Gastrocnemius medialis (tissue), 4 donors: Measurements from ENCODE around the gene SH3GL2. TPM values are rescaled to one million over a fixed set of nuclear protein-coding genes. Genes with fewer than 3 reads are reported as not detected.

Source experiments
- ATAC-seq, 2 donors: fragments of 150-250 bp; one replicate each; pipeline ENCODE4 v1.9.1; 2016
- DNase-seq, 2 donors: peaks; one replicate each; pipeline ENCODE4 v3.0.0-alpha.2; 2019
- H3K27ac ChIP-seq, 4 donors: fragments of 200-600 bp; sonication (generic); 1 replicate in 1 of 4; 2 replicates in 3 of 4; pipeline ENCODE4 v1.5.1; 2016 to 2018; ENCODE audit warnings: mild to moderate bottlenecking in 2 of 4, moderate library complexity in 1 of 4
- H3K27me3 ChIP-seq, 3 donors: fragments of 200-600 bp; sonication (generic) in 2 of 3; 1 replicate in 1 of 3; 2 replicates in 2 of 3; pipeline versions ENCODE4 v1.5.1 to v1.6.0; 2016 to 2019; ENCODE audit warnings: mild to moderate bottlenecking in 1 of 3, moderate library complexity in 1 of 3
- H3K36me3 ChIP-seq, 2 donors: fragments of 200-600 bp; sonication (generic) in 1 of 2; one replicate each; pipeline ENCODE4 v1.5.1; 2017 to 2018
- H3K4me1 ChIP-seq, 2 donors: fragments of 200-600 bp; sonication (generic) in 1 of 2; one replicate each; pipeline ENCODE4 v1.5.1; 2016 to 2017; ENCODE audit warnings: mild to moderate bottlenecking in 2 of 2
- H3K4me3 ChIP-seq, 4 donors: fragments of 200-600 bp; sonication (generic) in 3 of 4; 1 replicate in 1 of 4; 2 replicates in 3 of 4; pipeline ENCODE4 v1.5.1; 2016 to 2019; ENCODE audit warnings: mild to moderate bottlenecking in 2 of 4
- H3K9me3 ChIP-seq, 3 donors: fragments of 200-600 bp; sonication (generic) in 2 of 3; 1 replicate in 1 of 3; 2 replicates in 2 of 3; pipeline ENCODE4 v1.5.1; 2016 to 2019
- POLR2A ChIP-seq, 2 donors: fragments of 450-650 bp; IDR thresholded peaks; one replicate each; pipeline ENCODE4 v1.6.1; 2017; ENCODE audit warnings: antibody characterized with exemption in 2 of 2, mild to moderate bottlenecking in 2 of 2, moderate library complexity in 2 of 2
- in situ Hi-C, 4 donors: fragments of 200-750 bp; cut with MboI; loops; one replicate each; pipeline versions ENCODE4 v1.15.0 to v1.8.0; 2017; ENCODE audit warnings: low sequenced_read_pairs in 4 of 4
- intact Hi-C: fragments of 100-400 bp; cut with DNase I; formaldehyde crosslinking; loops from one replicate; pipeline ENCODE4 v1.15.1; 2023; ENCODE audit warnings: low total_unique reads
- total RNA-seq, 4 donors: library from RNA; depleted of rRNA; stranded (reverse); fragments of >200 nt; gene quantifications; one replicate each; pipeline versions ENCODE4 v1.1.0 to v1.2.3, GENCODE V29; 2016
- TF ChIP-seq, protein P1 (sequence below), 5 experiments: fragments of 450-650 bp in 3 of 5; fragments of 200-600 bp in 2 of 5; sonication (generic) in 2 of 5; IDR thresholded peaks in 4 of 5; conservative IDR thresholded peaks in 1 of 5; 1 replicate in 4 of 5; 2 replicates in 1 of 5; pipeline ENCODE4 v1.5.1; 2016 to 2019; ENCODE audit warnings: antibody characterized with exemption in 5 of 5, mild to moderate bottlenecking in 3 of 5, moderate library complexity in 3 of 5

SH3GL2 gene
- total RNA-seq, 4 donors from 2014 or later = not detected

DNA sequence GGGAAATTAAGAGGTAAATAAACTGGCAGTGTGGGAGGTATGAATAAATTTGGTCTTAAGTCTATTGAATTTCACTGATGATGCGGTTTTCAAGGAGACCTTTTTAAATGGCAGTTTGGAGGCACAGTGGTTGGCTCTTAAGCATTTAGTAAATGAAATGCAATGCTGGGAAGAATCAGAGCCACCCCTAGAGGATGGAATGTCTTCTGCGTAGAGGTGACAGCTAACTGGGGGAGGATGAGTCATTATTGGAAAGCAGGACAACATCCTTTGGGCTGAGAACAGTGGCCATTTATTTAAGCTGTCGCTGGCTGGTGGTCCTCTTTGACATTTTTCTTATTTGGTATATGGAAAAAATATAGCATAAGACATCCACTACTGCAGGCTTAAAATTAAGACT, 163.2 kb downstream of the SH3GL2 start:
- Histone ChIP-seq H3K27me3 (no peaks in the 10 kb centered on the region), H3K4me1 (no peaks in the 10 kb centered on the region), H3K36me3 (no peaks in the 10 kb centered on the region), H3K27ac (no peak overlapping the region), H3K9me3 (no peaks in the 10 kb centered on the region), H3K4me3 (no peak overlapping the region)
- in situ Hi-C loops (no loop called here), intact Hi-C loops (no loop called here)
- ATAC-seq (no peak), DNase-seq (no peak)
- TF ChIP-seq, protein P1, sequence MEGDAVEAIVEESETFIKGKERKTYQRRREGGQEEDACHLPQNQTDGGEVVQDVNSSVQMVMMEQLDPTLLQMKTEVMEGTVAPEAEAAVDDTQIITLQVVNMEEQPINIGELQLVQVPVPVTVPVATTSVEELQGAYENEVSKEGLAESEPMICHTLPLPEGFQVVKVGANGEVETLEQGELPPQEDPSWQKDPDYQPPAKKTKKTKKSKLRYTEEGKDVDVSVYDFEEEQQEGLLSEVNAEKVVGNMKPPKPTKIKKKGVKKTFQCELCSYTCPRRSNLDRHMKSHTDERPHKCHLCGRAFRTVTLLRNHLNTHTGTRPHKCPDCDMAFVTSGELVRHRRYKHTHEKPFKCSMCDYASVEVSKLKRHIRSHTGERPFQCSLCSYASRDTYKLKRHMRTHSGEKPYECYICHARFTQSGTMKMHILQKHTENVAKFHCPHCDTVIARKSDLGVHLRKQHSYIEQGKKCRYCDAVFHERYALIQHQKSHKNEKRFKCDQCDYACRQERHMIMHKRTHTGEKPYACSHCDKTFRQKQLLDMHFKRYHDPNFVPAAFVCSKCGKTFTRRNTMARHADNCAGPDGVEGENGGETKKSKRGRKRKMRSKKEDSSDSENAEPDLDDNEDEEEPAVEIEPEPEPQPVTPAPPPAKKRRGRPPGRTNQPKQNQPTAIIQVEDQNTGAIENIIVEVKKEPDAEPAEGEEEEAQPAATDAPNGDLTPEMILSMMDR (IDR thresholded peaks at IDR 0.05 in 4 of 5, conservative IDR thresholded peaks at IDR 0.05 in 1 of 5) = no peak
- no peak for TF ChIP-seq POLR2A (IDR thresholded peaks at IDR 0.05)

DNA sequence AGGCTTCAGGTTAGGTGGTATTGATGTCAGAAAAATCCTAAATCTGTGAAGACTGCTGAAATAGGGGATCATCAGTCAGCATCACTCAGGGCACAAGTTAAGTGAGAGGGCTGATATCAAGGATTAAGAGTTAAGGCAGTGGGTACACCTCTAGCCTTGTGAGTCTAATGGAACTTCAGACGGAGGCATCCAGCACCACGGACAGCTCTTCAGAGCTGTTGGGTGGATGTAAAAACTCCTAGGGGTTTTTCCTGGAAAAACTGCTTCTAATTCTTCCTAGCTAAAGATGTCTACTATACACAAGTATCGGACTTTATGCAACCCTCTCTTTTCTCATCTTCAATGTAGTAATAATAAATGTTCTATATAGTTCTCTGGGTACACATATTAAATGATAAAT, 165.9 kb downstream of the SH3GL2 start:
- no peak overlapping the region for H3K27ac ChIP-seq
- DNase-seq (no peak), ATAC-seq (no peak)
- intact Hi-C loops = no loop called here
- H3K4me3 ChIP-seq = no peak overlapping the region
- H3K36me3 ChIP-seq = no peaks in the 10 kb centered on the region
- no peaks in the 10 kb centered on the region for H3K4me1 ChIP-seq
- no peak for TF ChIP-seq POLR2A (IDR thresholded peaks at IDR 0.05)
- TF ChIP-seq, protein P1 (IDR thresholded peaks at IDR 0.05 in 4 of 5, conservative IDR thresholded peaks at IDR 0.05 in 1 of 5) = no peak
- no peaks in the 10 kb centered on the region for H3K27me3 ChIP-seq
- in situ Hi-C loops = no loop called here
- H3K9me3 ChIP-seq = no peaks in the 10 kb centered on the region

DNA sequence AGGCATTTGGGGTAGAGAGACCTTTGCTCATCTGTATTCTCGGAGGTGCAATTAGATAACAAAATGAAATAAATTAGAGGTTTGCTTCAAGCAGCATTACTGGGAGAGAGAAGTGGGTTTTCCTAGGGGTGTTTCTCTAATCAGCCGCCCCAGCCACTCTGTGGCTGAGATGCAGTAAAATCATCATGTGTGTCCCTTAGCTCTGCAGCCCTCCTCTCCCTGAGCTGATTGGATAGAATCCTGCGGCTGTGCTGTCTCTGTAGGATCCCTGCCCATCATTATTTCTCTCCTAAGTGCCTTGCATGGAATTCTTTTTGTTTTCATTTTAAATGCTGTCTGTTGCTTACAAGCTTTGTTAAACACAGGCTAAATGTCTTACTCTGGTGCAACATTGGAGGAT, 171.4 kb downstream of the SH3GL2 start:
- no peaks in the 10 kb centered on the region for H3K27me3 ChIP-seq
- no peaks in the 10 kb centered on the region for H3K4me1 ChIP-seq
- no peak overlapping the region for H3K4me3 ChIP-seq
- in situ Hi-C loops = no loop called here
- TF ChIP-seq, protein P1 (IDR thresholded peaks at IDR 0.05 in 4 of 5, conservative IDR thresholded peaks at IDR 0.05 in 1 of 5) = no peak
- no peak for TF ChIP-seq POLR2A (IDR thresholded peaks at IDR 0.05)
- DNase-seq = no peak
- no peaks in the 10 kb centered on the region for H3K36me3 ChIP-seq
- intact Hi-C loops = no loop called here
- H3K9me3 ChIP-seq = no peaks in the 10 kb centered on the region
- ATAC-seq = no peak
- H3K27ac ChIP-seq = no peak overlapping the region

DNA sequence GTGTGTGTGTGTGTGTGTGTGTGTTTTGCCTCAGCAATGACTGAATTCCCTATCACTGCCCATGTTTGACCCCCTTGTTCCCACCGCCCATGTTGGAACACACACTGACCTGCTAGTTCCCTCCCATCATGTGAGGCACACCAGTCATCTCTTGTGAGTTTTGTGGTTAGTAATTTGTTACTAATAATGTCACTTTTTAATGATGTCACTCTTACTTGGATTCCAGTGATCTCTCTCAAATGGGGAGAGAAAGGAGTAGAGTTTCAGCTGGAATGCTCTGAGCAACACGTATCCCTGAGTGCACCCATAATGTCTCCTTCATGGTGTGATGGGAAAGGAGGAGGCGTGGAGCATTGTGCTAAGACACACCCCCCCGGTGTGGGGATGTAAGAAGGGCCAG, 172.6 kb downstream of the SH3GL2 start:
- intact Hi-C loops = no loop called here

DNA sequence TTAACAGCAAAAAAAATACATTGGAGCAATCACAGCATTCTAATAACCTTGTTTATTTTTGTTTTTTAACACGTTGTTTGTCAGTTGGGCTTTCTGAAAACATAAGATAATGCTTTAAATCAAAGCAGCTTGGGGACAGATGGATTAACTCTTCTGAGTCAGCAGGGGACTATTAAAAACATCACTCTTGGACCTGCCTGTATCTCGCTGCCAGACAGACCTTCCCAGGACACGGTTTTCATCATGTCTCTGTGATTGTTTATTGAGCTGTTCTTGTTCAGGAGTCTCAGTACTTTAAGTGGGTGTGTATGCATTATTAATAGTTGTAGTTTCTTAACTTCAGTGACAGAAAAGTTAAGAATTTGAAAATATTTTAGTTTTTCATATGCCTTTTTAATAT, 173.2 kb downstream of the SH3GL2 start:
- DNase-seq (no peak), ATAC-seq (no peak)
- no peaks in the 10 kb centered on the region for H3K36me3 ChIP-seq
- no peak overlapping the region for H3K4me3 ChIP-seq
- no peak overlapping the region for H3K27ac ChIP-seq
- intact Hi-C loops (no loop called here), in situ Hi-C loops (no loop called here)
- no peaks in the 10 kb centered on the region for H3K27me3 ChIP-seq
- no peaks in the 10 kb centered on the region for H3K4me1 ChIP-seq
- no peak for TF ChIP-seq POLR2A (IDR thresholded peaks at IDR 0.05)
- TF ChIP-seq, protein P1 (IDR thresholded peaks at IDR 0.05 in 4 of 5, conservative IDR thresholded peaks at IDR 0.05 in 1 of 5) = no peak
- no peaks in the 10 kb centered on the region for H3K9me3 ChIP-seq

More for the DNA sequence above, 172.6 kb downstream of the SH3GL2 start:
- no peaks in the 10 kb centered on the region for H3K4me1 ChIP-seq
- H3K36me3 ChIP-seq = no peaks in the 10 kb centered on the region
- H3K9me3 ChIP-seq = no peaks in the 10 kb centered on the region
- H3K27ac ChIP-seq = no peak overlapping the region
- ATAC-seq (no peak), DNase-seq (no peak)
- no peak overlapping the region for H3K4me3 ChIP-seq
- TF ChIP-seq, protein P1 (IDR thresholded peaks at IDR 0.05 in 4 of 5, conservative IDR thresholded peaks at IDR 0.05 in 1 of 5) = no peak
- TF ChIP-seq POLR2A (IDR thresholded peaks at IDR 0.05) = no peak
- in situ Hi-C loops = no loop called here
- H3K27me3 ChIP-seq = no peaks in the 10 kb centered on the region
